OCI-LY1 (cell line): ENCODE results near the gene CDC42BPB.

Experiments used
- EZH2 ChIP-seq: fragments of 200-600 bp; sonication (generic), shearing (Covaris generic); IDR thresholded peaks from 2 replicates; pipeline ENCODE4 v1.8.0; 2017; ENCODE audit warnings: borderline replicate concordance, mixed run types, mild to moderate bottlenecking, antibody characterized with exemption, low read length, moderate library complexity, mixed read lengths
- TF ChIP-seq, protein P1 (sequence below): fragments of 200-600 bp; sonication (generic), shearing (Covaris generic); IDR thresholded peaks from 2 replicates; pipeline ENCODE4 v1.5.1; 2017; ENCODE audit warnings: mild to moderate bottlenecking, antibody characterized with exemption, low read length, moderate library complexity, mixed read lengths

DNA sequence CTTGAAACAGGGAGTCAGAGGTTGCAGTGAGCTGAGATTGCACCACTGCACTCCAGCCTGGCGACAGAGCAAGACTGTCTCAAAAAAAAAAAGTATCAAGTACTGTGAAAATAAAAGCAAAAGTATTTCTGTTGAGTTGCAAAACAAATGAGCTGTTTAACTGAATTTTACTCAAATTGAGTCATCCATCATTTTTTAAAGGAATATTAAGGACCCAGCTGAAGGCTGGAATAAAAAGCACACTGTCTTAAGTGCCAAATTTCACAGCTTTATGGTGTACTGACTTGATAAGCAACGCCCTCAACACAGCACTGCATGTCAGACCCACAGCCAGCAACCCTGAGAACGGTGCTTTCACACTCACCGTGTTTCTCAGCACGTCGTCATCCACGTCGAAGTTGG lies 76.9 kb downstream of the CDC42BPB start:
- TF ChIP-seq, protein P1, sequence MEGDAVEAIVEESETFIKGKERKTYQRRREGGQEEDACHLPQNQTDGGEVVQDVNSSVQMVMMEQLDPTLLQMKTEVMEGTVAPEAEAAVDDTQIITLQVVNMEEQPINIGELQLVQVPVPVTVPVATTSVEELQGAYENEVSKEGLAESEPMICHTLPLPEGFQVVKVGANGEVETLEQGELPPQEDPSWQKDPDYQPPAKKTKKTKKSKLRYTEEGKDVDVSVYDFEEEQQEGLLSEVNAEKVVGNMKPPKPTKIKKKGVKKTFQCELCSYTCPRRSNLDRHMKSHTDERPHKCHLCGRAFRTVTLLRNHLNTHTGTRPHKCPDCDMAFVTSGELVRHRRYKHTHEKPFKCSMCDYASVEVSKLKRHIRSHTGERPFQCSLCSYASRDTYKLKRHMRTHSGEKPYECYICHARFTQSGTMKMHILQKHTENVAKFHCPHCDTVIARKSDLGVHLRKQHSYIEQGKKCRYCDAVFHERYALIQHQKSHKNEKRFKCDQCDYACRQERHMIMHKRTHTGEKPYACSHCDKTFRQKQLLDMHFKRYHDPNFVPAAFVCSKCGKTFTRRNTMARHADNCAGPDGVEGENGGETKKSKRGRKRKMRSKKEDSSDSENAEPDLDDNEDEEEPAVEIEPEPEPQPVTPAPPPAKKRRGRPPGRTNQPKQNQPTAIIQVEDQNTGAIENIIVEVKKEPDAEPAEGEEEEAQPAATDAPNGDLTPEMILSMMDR: no peak
- no peak for TF ChIP-seq EZH2
